Stimulated activated CD4-positive, alpha-beta T cell treated with anti-CD3 and anti-CD28 coated beads, TNF-alpha, amount 100 ng/mL, for 24 hours (primary cell): Measurements from ENCODE around the gene CD151.

Experiments
- DNase-seq, 3 experiments: peaks; one replicate each; pipeline ENCODE4 v3.0.0-alpha.2; 2020; ENCODE audit warnings: low read depth in 3 of 3

The CD151 gene

GRCh38 chr11:858053-858761, 25.5 kb downstream of the CD151 start:
- DNase-seq: no peak

- DNase-seq: no peak
Measured at GRCh38 chr11:858762-859339, 26.1 kb downstream of the CD151 start.

DNA sequence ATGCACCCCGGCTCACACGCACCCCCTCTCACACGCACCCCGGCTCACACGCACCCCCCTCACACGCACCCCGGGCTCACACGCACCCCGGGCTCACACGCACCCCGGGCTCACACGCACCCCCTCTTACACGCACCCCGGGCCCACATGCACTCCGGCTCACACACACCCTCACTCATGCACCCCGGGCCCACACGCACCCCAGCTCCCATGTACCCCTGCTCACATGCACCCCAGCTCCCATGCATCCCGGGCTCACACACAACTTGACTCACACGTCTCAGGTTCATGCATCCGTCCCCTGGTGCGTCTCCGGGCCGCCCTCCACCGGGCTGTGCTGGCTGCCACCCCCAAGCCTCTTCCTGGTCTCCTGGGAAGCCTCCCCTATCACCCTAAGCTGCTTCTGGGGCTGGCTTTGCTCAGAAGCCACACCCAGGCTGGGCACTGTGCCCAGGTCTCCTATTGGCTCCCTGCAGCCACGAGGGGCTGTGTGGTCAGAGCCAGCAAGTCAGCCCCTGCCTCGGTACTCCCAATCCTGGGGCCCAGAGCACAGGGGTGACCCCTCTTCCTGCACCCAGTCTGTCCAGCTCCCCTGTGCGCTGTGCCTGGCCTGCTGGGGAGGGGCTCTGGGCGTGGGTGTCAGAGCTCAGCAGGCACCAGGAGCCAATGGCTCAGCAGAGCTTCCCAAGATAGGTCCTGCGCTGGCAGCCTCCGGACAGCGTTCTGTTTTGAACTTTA, 26.8 kb downstream of the CD151 start:
- no peak for DNase-seq

- DNase-seq: no peak
Measured at GRCh38 chr11:860234-861104, 27.7 kb downstream of the CD151 start.

DNA sequence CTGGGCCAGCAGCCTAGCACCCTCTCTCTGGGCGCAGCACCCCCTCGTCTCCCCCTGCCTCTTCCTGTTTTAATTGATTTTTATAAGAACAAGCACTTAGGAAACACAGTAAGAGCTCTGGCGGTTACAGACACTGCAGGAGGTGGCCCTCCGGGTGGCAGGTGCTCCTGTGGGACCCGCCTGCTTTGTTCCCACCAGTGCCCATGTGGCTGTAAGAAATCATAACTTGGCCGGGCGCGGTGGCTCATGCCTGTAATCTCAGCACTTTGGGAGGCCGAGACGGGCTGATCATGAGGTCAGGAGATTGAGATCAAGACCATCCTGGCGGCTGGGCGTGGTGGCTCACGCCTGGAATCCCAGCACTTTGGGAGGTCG, 28.3 kb downstream of the CD151 start:
- no peak for DNase-seq

- DNase-seq: no peak
Measured at GRCh38 chr11:862081-862661, 29.4 kb downstream of the CD151 start.

DNA sequence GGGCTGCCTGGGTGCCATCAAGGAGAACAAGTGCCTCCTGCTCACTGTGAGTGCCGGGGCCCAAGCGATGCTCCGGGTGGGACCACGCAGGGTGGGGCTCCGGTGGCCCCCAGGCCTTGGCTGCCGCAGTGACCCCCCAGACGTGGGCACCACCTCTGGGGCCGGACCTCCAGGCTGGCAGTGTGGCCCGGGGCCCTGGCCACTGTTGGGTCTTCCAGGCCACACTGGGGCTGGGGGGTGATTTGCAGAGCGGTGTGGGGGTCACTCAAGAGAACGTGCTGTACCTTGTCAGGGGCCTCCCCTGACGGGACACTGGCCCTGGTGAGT, 29.9 kb downstream of the CD151 start:
- DNase-seq: no peak

DNA sequence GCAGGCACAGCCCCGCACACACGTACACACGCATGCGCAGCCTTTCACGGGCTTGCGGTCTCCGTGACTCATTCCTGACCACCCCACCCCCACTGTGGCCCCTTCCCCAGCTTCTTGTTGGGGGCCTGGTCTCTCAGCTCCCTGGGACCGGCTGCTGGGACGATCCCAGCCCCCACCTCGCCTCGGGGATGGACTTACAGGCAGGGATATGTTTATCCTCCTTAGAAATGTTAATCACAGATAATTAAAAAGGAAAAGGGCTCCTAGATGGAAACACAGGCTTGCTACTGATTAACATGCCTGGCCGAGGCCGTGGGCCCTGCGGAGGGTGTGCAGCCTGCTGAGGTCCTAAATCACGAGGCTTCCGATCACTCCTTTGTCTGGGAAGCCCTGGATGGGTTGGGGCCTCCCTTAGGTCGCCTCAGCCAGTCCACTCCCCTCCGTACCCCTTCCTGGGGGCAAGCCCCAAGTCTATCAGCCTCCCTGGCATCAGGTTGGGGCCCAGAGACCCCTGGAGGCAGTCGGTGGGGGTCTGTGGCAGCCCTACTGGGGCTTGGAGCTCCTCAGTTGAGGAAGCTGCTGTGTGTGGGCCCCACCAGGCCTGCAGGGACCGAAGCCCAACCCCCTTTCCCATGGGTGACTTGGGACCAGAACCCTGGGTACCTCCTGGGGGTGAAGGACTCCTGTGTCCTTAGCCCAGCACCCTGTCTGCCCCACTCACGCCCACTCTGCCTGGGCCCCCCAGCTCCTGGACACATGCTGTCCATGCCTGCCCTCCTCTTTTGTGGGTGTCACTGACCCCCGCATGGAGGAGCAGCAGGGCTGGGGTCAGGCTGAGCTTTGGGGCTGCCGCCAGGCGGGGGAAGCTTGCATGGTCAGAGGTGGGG, 30.5 kb downstream of the CD151 start:
- no peak for DNase-seq

DNA sequence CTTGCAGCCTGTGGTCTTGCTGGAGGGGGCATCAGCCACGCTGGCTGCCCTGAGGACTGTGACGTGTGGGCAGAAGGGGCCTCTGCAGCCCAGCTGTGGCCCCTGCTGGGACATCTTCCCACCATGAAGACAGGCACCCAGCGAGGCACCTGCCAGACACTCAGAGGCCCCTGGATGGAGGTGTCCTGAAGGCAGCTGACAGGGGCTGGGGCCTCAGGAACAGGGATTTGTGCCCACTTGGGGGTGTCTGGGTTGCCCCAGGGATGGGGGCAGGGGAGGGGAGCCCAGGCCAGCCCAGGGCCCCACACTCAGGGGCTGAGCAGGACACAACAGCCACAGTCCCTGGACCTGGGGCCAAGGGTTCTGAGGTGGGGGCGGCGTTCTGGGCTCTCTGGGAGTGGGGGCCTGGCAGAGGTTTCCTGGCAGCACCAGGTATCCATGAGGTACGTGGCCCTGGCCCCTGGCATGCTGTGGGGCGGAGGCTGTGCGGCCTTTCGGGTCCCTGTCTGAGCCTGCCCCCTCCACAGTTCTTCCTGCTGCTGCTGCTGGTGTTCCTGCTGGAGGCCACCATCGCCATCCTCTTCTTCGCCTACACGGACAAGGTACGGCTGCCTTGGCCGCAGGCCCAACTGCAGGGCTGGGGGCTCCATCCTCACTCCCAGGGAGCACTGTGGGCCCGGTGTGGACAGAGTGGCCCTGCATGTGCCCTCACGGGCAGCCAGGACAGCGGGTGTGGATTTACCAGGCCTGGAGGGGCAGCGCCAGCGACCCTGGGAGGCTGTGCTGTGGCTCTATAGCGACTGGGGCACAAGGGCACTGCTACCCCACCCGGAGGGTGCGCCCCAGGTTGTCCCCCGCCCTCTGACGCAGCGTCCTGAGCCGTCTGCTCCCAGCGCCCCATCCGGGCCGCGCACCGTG, 31.4 kb downstream of the CD151 start:
- DNase-seq: no peak

- DNase-seq: no peak
Measured at GRCh38 chr11:864898-865297, 32.1 kb downstream of the CD151 start.

DNA sequence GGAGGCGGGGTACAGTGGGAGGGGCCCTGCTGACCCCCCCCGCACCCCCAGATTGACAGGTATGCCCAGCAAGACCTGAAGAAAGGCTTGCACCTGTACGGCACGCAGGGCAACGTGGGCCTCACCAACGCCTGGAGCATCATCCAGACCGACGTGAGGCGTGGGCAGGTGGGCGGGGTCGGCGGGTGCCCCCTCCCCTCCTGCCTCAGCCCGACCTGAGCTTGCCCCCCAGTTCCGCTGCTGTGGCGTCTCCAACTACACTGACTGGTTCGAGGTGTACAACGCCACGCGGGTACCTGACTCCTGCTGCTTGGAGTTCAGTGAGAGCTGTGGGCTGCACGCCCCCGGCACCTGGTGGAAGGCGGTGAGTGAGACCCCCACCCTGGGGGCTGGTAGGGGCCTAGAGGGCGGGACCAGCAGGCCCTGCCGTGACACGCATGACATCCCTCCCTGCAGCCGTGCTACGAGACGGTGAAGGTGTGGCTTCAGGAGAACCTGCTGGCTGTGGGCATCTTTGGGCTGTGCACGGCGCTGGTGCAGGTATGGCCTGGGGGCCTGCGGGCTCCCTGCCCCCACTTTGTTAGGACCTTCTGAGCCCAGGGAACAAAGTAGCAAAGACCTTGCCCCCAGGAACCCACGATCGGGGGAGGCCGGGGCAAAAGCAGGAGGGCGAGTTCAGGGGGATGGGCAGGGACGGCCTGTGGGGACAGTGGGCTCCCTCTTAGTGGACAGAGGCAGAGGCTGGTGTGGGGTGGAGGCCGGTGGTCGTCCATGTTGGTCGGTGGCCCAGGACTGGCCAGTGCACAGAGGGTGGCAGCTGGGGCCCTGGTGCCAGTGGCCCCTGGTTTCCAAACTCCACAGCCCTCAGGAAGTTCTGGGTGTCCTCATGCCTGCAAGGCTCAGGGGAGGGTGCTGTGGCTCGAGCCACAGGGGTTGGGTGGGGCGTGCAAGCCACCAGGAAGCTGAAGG, 33.0 kb downstream of the CD151 start:
- no peak for DNase-seq

GRCh38 chr11:866481-866880, 33.7 kb downstream of the CD151 start:
- DNase-seq: no peak

DNA sequence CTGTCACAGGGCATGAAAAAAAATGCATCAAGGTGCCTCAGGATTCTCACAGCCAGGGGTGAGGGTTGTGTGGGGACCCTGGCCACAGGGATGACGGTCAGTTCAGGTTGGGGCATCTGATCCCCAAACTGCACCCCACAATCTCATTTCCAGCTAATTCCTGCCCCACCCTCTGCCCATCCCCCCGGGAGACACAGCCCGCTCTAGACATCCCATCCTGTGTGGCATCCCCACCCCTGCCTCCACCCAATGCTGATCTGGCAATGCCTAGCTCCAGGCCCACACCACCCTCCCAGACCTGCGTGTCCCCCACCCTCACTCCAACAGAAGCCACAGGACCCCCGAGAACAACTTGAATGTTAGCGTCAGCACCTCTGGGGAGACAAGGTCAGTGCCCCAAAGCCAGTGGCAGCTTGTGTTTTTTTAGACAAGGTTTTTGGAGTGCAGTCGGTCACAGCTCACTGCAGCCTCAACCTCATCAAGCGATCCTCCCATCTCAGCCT, 35.2 kb downstream of the CD151 start:
- no peak for DNase-seq

DNA sequence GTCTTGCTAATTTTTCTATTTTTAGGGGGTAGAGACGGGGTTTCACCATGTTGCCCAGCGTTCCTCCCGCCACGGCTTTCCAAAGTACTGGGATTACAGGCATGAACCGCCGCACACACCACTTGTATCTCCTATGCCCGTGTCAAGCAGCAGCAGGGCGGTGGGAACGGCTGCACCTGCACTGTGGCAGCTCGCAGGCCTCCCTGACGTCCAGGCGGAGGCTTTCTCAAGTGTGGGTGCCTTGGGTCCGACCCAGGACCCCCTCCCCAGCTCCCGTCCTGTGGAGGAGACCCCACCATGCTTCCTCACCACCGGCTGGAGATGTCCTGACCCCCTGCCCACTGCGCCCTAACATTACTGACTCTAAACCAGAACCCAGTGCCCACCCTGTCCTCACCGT, 35.6 kb downstream of the CD151 start:
- no peak for DNase-seq

DNA sequence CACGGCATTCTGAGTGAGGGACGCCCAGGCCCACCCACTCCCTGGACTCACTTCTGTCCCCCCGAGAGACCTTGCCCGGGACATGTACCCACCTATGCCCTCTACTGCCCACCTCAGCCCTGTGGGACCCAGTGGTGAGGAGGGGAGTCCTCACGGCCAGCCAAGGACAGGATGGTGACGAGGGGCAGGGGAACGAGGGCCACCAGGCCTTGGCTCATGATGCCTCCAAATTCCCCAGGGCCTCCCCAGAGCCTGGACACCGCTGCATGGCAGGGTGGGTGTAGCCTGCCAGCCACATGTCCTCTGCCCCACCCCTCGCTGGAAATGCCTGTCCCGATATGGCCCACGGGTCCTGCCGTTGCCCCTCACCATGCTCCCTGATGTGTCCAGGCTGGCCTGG, 36.0 kb downstream of the CD151 start:
- DNase-seq: no peak

DNA sequence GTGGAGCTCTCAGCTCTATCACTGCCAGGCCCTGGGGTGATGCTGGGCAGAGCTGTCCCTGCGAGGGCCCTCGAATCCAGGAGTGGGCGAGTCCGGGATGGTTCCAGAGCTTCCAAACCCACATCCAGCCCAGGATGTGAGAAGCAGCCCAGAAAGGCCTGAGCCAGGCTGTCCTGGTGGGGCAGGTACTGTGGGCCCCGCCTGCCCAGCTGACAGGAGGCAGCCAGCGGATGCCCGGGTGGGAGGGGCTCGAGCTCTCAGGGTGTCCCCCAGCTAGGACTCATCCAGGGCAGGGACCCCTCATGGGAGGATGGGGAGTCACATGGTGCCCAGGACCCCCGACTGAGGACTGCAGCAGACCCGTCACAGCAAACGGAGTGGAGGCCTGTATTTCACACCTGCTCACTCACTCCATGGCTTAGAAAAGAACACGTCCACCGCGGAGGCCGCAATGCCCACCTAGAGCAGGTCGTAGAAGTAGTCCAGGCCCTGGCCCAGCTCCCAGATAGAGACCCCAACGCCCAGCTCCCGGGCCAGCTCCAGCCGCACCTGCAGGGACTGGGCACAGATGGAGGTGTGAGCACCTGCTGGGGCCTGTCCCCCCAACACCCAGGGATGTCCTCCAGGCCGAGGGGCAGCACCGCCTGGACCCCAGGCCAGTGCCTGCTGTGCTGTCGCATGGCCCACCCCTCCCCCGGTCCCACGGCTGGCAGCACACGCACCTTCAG, 36.8 kb downstream of the CD151 start:
- DNase-seq: no peak

- DNase-seq: no peak
Measured at GRCh38 chr11:870127-870413, 37.3 kb downstream of the CD151 start.

GRCh38 chr11:870418-870817, 37.7 kb downstream of the CD151 start:
- no peak for DNase-seq
